K562 (cell line): Measurements from ENCODE around the gene SPAG4. TPM values are rescaled to one million over a fixed set of nuclear protein-coding genes. Genes with fewer than 3 reads are reported as not detected.
A peak's percentile ranks its signal among the peaks of the same experiment; 100 is the strongest.

Source experiments
- ATAC-seq: fragments of 200-7000 bp; cut with Tn5 transposase; 3 replicates; pipeline ENCODE4 v1.9.1; 2020; ENCODE audit warnings: moderate library complexity
- BruUV-seq: library from RNA; stranded (reverse); fragments of 400-500 nt; replicated peaks from 2 replicates; lab custom pipeline; 2021; lab: Mats Ljungman, UMichigan
- CTCF ChIA-PET: fragments of 300-600 bp; formaldehyde crosslinking; extraction: SDS; loops from one replicate; lab custom pipeline; 2021; ENCODE audit warnings: low intra/inter-chr PET ratio; lab: Yijun Ruan, JAX
- POLR2A ChIA-PET: fragments of 300-600, 350-650 bp; sonication (Branson Sonifier 250); formaldehyde crosslinking; extraction: SDS; loops from one replicate; lab custom pipeline; 2021; ENCODE audit warnings: antibody characterized with exemption, inconsistent platforms; lab: Yijun Ruan, JAX
- DNase-seq, 4 experiments: peaks; one replicate each; pipeline versions ENCODE4 v3.0.0 to v3.0.0-alpha.2; 2011 to 2018; ENCODE audit warnings: low spot score in 3 of 4, mixed read lengths in 3 of 4; ENCODE audit errors: extremely low read depth in 1 of 4
- FAIRE-seq: peaks from 2 replicates; lab custom pipeline; 2011; peaks lifted over from hg19 to GRCh38; lab: Jason Lieb, UNC
- H2AFZ ChIP-seq: 2 replicates; pipeline ENCODE4 v1.6.0; 2011; ENCODE audit warnings: low read depth, low read length, control low read depth, inconsistent platforms
- H3K27ac ChIP-seq: fragments of 200-600 bp; 3 replicates; pipeline ENCODE4 v1.8.0; 2011; ENCODE audit warnings: low read depth, mild to moderate bottlenecking, control low read depth, inconsistent platforms, low read length, moderate library complexity, mixed read lengths; ENCODE audit errors: extremely low read depth
- H3K27me3 ChIP-seq, 2 experiments: fragments of 300-600 bp in 1 of 2; 2 replicates in 1 of 2; 3 replicates in 1 of 2; pipeline versions ENCODE4 v1.6.0 to v1.8.0; 2011; ENCODE audit warnings: inconsistent platforms in 2 of 2, low read length in 2 of 2, mild to moderate bottlenecking in 1 of 2, mixed read lengths in 1 of 2, moderate library complexity in 1 of 2; ENCODE audit not compliant: control insufficient read depth in 2 of 2, insufficient read depth in 2 of 2
- H3K36me3 ChIP-seq: fragments of 300-600 bp; 3 replicates; pipeline ENCODE4 v1.8.0; 2011; ENCODE audit warnings: mild to moderate bottlenecking, low read length, inconsistent platforms; ENCODE audit not compliant: control insufficient read depth, insufficient read depth
- H3K4me1 ChIP-seq, 2 experiments: fragments of 200-600 bp in 1 of 2; replicated peaks in 1 of 2; 2 replicates in 1 of 2; 3 replicates in 1 of 2; pipeline versions ENCODE4 v1.5.1 to v1.8.0; 2011; ENCODE audit warnings: inconsistent platforms in 2 of 2, low read length in 2 of 2, mild to moderate bottlenecking in 1 of 2, mixed read lengths in 1 of 2, moderate library complexity in 1 of 2; ENCODE audit not compliant: control insufficient read depth in 2 of 2, insufficient read depth in 2 of 2
- H3K4me2 ChIP-seq: 2 replicates; pipeline ENCODE4 v1.6.1; 2011; ENCODE audit warnings: low read length, control low read depth, inconsistent platforms, mixed read lengths; ENCODE audit not compliant: insufficient read depth
- H3K4me3 ChIP-seq: fragments of 200-600 bp; sonication (generic), shearing (Covaris generic); 2 replicates; pipeline ENCODE4 v1.5.1; 2016; ENCODE audit warnings: control low read depth, inconsistent platforms
- H3K79me2 ChIP-seq: fragments of 200-600 bp; 3 replicates; pipeline ENCODE4 v1.8.0; 2011; ENCODE audit warnings: low read length, inconsistent platforms; ENCODE audit not compliant: control insufficient read depth, insufficient read depth
- H3K9ac ChIP-seq, 2 experiments: 2 replicates each; pipeline versions ENCODE4 v1.6.0 to v1.6.1; 2011; ENCODE audit warnings: low read depth in 2 of 2, low read length in 2 of 2, control low read depth in 1 of 2, inconsistent platforms in 1 of 2, mild to moderate bottlenecking in 1 of 2, mixed read lengths in 1 of 2; ENCODE audit not compliant: insufficient read depth in 1 of 2
- H3K9me1 ChIP-seq: one replicate; pipeline ENCODE4 v1.6.0; 2011; ENCODE audit warnings: inconsistent platforms, mild to moderate bottlenecking, low read length, moderate library complexity; ENCODE audit not compliant: control insufficient read depth, insufficient read depth
- H3K9me3 ChIP-seq: replicated peaks from 2 replicates; pipeline ENCODE4 v1.5.1; 2011; ENCODE audit warnings: low read depth, low read length, inconsistent platforms; ENCODE audit not compliant: control insufficient read depth, insufficient read depth
- H4K20me1 ChIP-seq: replicated peaks from 2 replicates; pipeline ENCODE4 v1.6.1; 2011; ENCODE audit warnings: low read length, inconsistent platforms, mixed read lengths; ENCODE audit not compliant: control insufficient read depth, insufficient read depth
- ARHGAP35 ChIP-seq: fragments of 450-650 bp; IDR thresholded peaks from 2 replicates; pipeline ENCODE4 v1.6.1; 2018; ENCODE audit not compliant: partially characterized antibody
- ATF3 ChIP-seq, 2 experiments: fragments of 450-650 bp in 1 of 2; sonication (generic) in 1 of 2; formaldehyde crosslinking in 1 of 2; IDR thresholded peaks in 1 of 2; conservative IDR thresholded peaks in 1 of 2; 2 replicates each; pipeline versions ENCODE4 v1.6.1 to v1.8.1; 2016 to 2023; ENCODE audit warnings: mild to moderate bottlenecking in 2 of 2, moderate library complexity in 2 of 2, inconsistent platforms in 1 of 2, missing genetic modification reagents in 1 of 2
- BRCA1 ChIP-seq, 2 experiments: fragments of 450-650 bp in 1 of 2; sonication (generic) in 1 of 2; formaldehyde crosslinking in 1 of 2; IDR thresholded peaks; 2 replicates each; pipeline versions ENCODE4 v1.5.0 to v1.6.1; 2017 to 2020; ENCODE audit warnings: mild to moderate bottlenecking in 1 of 2, missing genetic modification reagents in 1 of 2
- CCNT2 ChIP-seq: IDR thresholded peaks from 2 replicates; pipeline ENCODE4 v1.6.1; 2011; ENCODE audit warnings: borderline replicate concordance, low read depth, mild to moderate bottlenecking, moderate library complexity, mixed read lengths, low read length; ENCODE audit not compliant: insufficient read length; ENCODE audit errors: extremely low read depth
- CREM ChIP-seq: IDR thresholded peaks from 2 replicates; pipeline ENCODE4 v1.6.1; 2014; ENCODE audit warnings: antibody characterized with exemption, low read depth
- KHSRP ChIP-seq: fragments of 450-650 bp; IDR thresholded peaks from 2 replicates; pipeline ENCODE4 v1.6.1; 2017
- KLF13 ChIP-seq: fragments of 450-650 bp; IDR thresholded peaks from 2 replicates; pipeline ENCODE4 v1.6.1; 2016; ENCODE audit warnings: missing genetic modification characterization, low read depth, mild to moderate bottlenecking, missing compliant biosample characterization, moderate library complexity, borderline replicate concordance
- PKNOX1 ChIP-seq: fragments of 450-650 bp; IDR thresholded peaks from 2 replicates; pipeline ENCODE4 v1.6.1; 2016
- RB1 ChIP-seq: fragments of 450-650 bp; IDR thresholded peaks from 2 replicates; pipeline ENCODE4 v1.6.1; 2017; ENCODE audit warnings: low read depth, mild to moderate bottlenecking
- SUPT5H ChIP-seq: fragments of 450-650 bp; IDR thresholded peaks from 2 replicates; pipeline ENCODE4 v1.6.1; 2016
- TCF7L2 ChIP-seq: fragments of 150-350 bp; IDR thresholded peaks from 2 replicates; pipeline ENCODE4 v1.6.1; 2016; ENCODE audit warnings: low read depth, mild to moderate bottlenecking, low read length, moderate library complexity
- TSC22D4 ChIP-seq: fragments of 450-650 bp; IDR thresholded peaks from 2 replicates; pipeline ENCODE4 v1.6.1; 2016; ENCODE audit warnings: missing genetic modification characterization, missing biosample characterization, control low read depth
- ZBTB7A ChIP-seq: IDR thresholded peaks from 2 replicates; pipeline ENCODE4 v1.6.1; 2011; ENCODE audit warnings: low read depth, mild to moderate bottlenecking, low read length, moderate library complexity, borderline replicate concordance; ENCODE audit not compliant: control insufficient read depth
- ZNF184 ChIP-seq: sonication (generic); formaldehyde crosslinking; IDR thresholded peaks from 2 replicates; pipeline ENCODE4 v1.5.0; 2020; ENCODE audit warnings: missing genetic modification reagents
- ZNF584 ChIP-seq: fragments of 200-800 bp; sonication (Bioruptor generic); IDR thresholded peaks from 2 replicates; pipeline ENCODE4 v1.6.1; 2016; ENCODE audit warnings: low read depth, mild to moderate bottlenecking, missing genetic modification characterization, missing compliant biosample characterization
- ZNF655 ChIP-seq: fragments of 250-450 bp; sonication (Bioruptor Pico); IDR thresholded peaks from 2 replicates; pipeline ENCODE4 v1.5.0; 2021
- WGBS: fragments of 100-300 bp; shearing (Covaris generic); methylation state at CpG from one replicate; pipeline ENCODE4 v1.1.6; 2016; ENCODE audit warnings: low coverage, mixed read lengths; ENCODE audit not compliant: insufficient coverage; ENCODE audit errors: missing lambda C conversion rate; 5-methylcytosine and 5-hydroxymethylcytosine counted together
- in situ Hi-C: fragments of 300-500 bp; cut with MboI; formaldehyde crosslinking; loops from 4 replicates; pipeline ENCODE4 v1.15.0; 2018; ENCODE audit warnings: inconsistent platforms, mixed read lengths
- intact Hi-C: fragments of 100-400 bp; cut with micrococcal nuclease; formaldehyde crosslinking; loops from 2 replicates; pipeline ENCODE4 v1.14.2; 2022
- polyA plus RNA-seq, 8 experiments: library from polyadenylated mRNA; depleted of rRNA in 4 of 8; stranded (reverse) in 5 of 8; unstranded in 3 of 8; fragments of >200 nt; fragmentation: Nextera tagmentation in 2 of 8; fragmentation: Illumina TruSeq in 1 of 8; extraction: Ambion mirVana in 2 of 8; extraction: Trizol in 1 of 8; gene quantifications; 2 replicates each; pipeline versions ENCODE4 v1.2.1 to v1.2.3, GENCODE V29; 2011 to 2014; ENCODE audit warnings: inconsistent platforms in 1 of 8, missing spikeins in 1 of 8
- total RNA-seq, 7 experiments: library from RNA; depleted of rRNA in 6 of 7; stranded (reverse); fragments of >200 nt in 6 of 7; fragmentation: Illumina TruSeq in 2 of 7; extraction: Trizol in 2 of 7; gene quantifications; 2 replicates each; pipeline versions ENCODE4 v1.2.1 to v1.2.3, GENCODE V29; 2011 to 2021; ENCODE audit warnings: low replicate concordance in 1 of 7
- TF ChIP-seq, protein P1 (sequence below): sonication (generic); formaldehyde crosslinking; IDR thresholded peaks from 2 replicates; pipeline ENCODE4 v1.8.1; 2023; ENCODE audit warnings: mild to moderate bottlenecking, missing genetic modification reagents

SPAG4 gene
- total and polyA plus RNA-seq, 9 of the 15 experiments (the other 6 are each of a cell fraction or from before 2014, with no cell fraction given) = 1.6 to 11.4 (median 4.6) TPM

DNA sequence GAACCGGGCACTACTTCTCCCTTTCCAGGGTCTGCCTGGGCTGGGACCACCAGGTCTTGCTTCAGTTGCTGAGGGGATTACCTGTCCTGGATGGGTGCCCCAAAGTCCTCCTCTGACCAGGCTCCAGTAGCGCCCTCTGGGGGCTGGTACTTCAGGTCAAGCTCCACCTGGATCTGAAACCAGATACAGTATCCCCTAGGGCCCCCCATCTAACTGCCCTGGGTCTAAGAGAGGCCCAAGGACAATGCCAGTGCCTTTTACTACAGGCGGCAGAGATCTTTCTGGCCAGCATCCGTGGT, 11.2 kb upstream of the SPAG4 start (continued):
- no peak for TF ChIP-seq ARHGAP35
- no peak for TF ChIP-seq CCNT2
- no peak for TF ChIP-seq KHSRP
- no peak for TF ChIP-seq ZNF655 (CRISPR knock-in tag)
- TF ChIP-seq ZBTB7A = 0 out of 2 replicates have a peak, but pooled peaks have one; percentile 27
- no peak for TF ChIP-seq TCF7L2
- no peak for TF ChIP-seq KLF13 (tag)

- no peak for FAIRE-seq
- in situ Hi-C loops = no loop called here
- no peak for DNase-seq
- Histone ChIP-seq H4K20me1 (no peaks in the 10 kb centered on the region), H3K4me1 (peaks cover 11 to 31% of the 10 kb centered on the region in 2 experiments), H3K4me3 (no peak overlapping the region), H2AFZ (no peak overlapping the region), H3K9me3 (no peaks in the 10 kb centered on the region), H3K4me2 (no peak overlapping the region), H3K9ac (peak overlapping the region in 1 of 2 experiments; percentile 4; a peak in 1 of 4 replicates), H3K9me1 (no peaks in the 10 kb centered on the region), H3K36me3 (no peaks in the 10 kb centered on the region), H3K27me3 (no peaks in the 10 kb centered on the region), H3K27ac (no peak overlapping the region), H3K79me2 (no peaks in the 10 kb centered on the region)
- WGBS = 46% methylated on average over 4 of the region's 4 CpGs
- intact Hi-C loops = no loop called here
- CTCF ChIA-PET = no interaction called here
- no peak for ATAC-seq
- POLR2A ChIA-PET = interaction anchor here (0.8 to 2.6 kb wide), 4 partner anchors 9 to 15 kb away, joined by 3 to 6 read pairs (median 3); partner anchors contain the start of gene SPAG4
- no TSS peak for BruUV-seq
- TF ChIP-seq ZNF584 (CRISPR knock-in tag) (no peak), CREM (no peak), RB1 (no peak), BRCA1 (IDR thresholded peaks at IDR 0.05) (no peak), BRCA1 (CRISPR knock-in tag; IDR thresholded peaks at IDR 0.05) (no peak), TSC22D4 (tag) (no peak), SUPT5H (no peak), PKNOX1 (no peak), ATF3 (IDR thresholded peaks at IDR 0.05) (no peak), ATF3 (CRISPR knock-in tag; conservative IDR thresholded peaks at IDR 0.05) (no peak), ZNF184 (CRISPR knock-in tag) (no peak)
- TF ChIP-seq, protein P1, sequence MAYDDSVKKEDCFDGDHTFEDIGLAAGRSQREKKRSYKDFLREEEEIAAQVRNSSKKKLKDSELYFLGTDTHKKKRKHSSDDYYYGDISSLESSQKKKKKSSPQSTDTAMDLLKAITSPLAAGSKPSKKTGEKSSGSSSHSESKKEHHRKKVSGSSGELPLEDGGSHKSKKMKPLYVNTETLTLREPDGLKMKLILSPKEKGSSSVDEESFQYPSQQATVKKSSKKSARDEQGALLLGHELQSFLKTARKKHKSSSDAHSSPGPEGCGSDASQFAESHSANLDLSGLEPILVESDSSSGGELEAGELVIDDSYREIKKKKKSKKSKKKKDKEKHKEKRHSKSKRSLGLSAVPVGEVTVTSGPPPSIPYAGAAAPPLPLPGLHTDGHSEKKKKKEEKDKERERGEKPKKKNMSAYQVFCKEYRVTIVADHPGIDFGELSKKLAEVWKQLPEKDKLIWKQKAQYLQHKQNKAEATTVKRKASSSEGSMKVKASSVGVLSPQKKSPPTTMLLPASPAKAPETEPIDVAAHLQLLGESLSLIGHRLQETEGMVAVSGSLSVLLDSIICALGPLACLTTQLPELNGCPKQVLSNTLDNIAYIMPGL (CRISPR knock-in tag) = no peak
Measured at GRCh38 chr20:35606127-35606526, 9.5 kb upstream of the SPAG4 start.
